HepG2 (cell line): ENCODE results near the gene LRRC45. TPM values are rescaled to one million over a fixed set of nuclear protein-coding genes. Genes with fewer than 3 reads are reported as not detected.

Experiments
- ATAD3A ChIP-seq: sonication (generic); formaldehyde crosslinking; IDR thresholded peaks from 2 replicates; pipeline ENCODE4 v1.4.0; 2020; ENCODE audit warnings: missing genetic modification reagents
- CEBPG ChIP-seq: IDR thresholded peaks from 2 replicates; pipeline ENCODE4 v1.6.1; 2016
- KAT2B ChIP-seq: fragments of 150-350 bp; IDR thresholded peaks from 2 replicates; pipeline ENCODE4 v1.6.1; 2014; ENCODE audit warnings: low read depth, low read length, borderline replicate concordance
- MZF1 ChIP-seq: sonication (generic); formaldehyde crosslinking; IDR thresholded peaks from 2 replicates; pipeline ENCODE4 v1.8.1; 2023; ENCODE audit warnings: mild to moderate bottlenecking, missing genetic modification reagents, borderline replicate concordance
- NFYC ChIP-seq: IDR thresholded peaks from 2 replicates; pipeline ENCODE4 v1.6.1; 2016; ENCODE audit warnings: missing genetic modification reagents, missing compliant biosample characterization
- PHF21A ChIP-seq: sonication (generic); formaldehyde crosslinking; IDR thresholded peaks from 2 replicates; pipeline ENCODE4 v1.5.0; 2020; ENCODE audit warnings: mild to moderate bottlenecking, missing genetic modification reagents
- RBM39 ChIP-seq: fragments of 200-400 bp; formaldehyde crosslinking; IDR thresholded peaks from one replicate; pipeline ENCODE4 v1.6.1; 2018; ENCODE audit warnings: antibody characterized with exemption, mild to moderate bottlenecking, low read depth, low read length; ENCODE audit not compliant: poor library complexity, severe bottlenecking
- SIX4 ChIP-seq: sonication (generic); formaldehyde crosslinking; IDR thresholded peaks from 2 replicates; pipeline ENCODE4 v1.4.0; 2020; ENCODE audit warnings: missing genetic modification reagents
- SMYD3 ChIP-seq: sonication (generic); formaldehyde crosslinking; IDR thresholded peaks from 2 replicates; pipeline ENCODE4 v1.8.1; 2023; ENCODE audit warnings: mild to moderate bottlenecking, missing genetic modification reagents
- SNRNP70 ChIP-seq: fragments of 200-400 bp; formaldehyde crosslinking; IDR thresholded peaks from 2 replicates; pipeline ENCODE4 v1.6.1; 2017; ENCODE audit warnings: mild to moderate bottlenecking, low read depth, low read length, moderate library complexity
- YEATS2 ChIP-seq: sonication (generic); formaldehyde crosslinking; IDR thresholded peaks from 2 replicates; pipeline ENCODE4 v1.4.0; 2020; ENCODE audit warnings: missing genetic modification reagents, borderline replicate concordance
- YY1 ChIP-seq: IDR thresholded peaks from 2 replicates; pipeline ENCODE4 v1.6.1; 2011; ENCODE audit warnings: low read length, low read depth, moderate library complexity, mild to moderate bottlenecking; ENCODE audit not compliant: insufficient read depth, insufficient replicate concordance
- ZEB1 ChIP-seq: IDR thresholded peaks from 2 replicates; pipeline ENCODE4 v1.6.1; 2012; ENCODE audit warnings: mild to moderate bottlenecking, low read depth, inconsistent platforms; ENCODE audit not compliant: insufficient replicate concordance
- ZNF24 ChIP-seq: fragments of 450-650 bp; IDR thresholded peaks from 2 replicates; pipeline ENCODE4 v1.6.1; 2017; ENCODE audit warnings: antibody characterized with exemption, mild to moderate bottlenecking
- ZNF552 ChIP-seq: sonication (generic); formaldehyde crosslinking; IDR thresholded peaks from 2 replicates; pipeline ENCODE4 v1.9.0; 2022; ENCODE audit warnings: missing genetic modification reagents, mild to moderate bottlenecking, borderline replicate concordance
- ZNF605 ChIP-seq: sonication (generic); formaldehyde crosslinking; IDR thresholded peaks from 2 replicates; pipeline ENCODE4 v1.8.0; 2022; ENCODE audit warnings: mild to moderate bottlenecking, missing genetic modification reagents
- ZNF629 ChIP-seq: sonication (generic); formaldehyde crosslinking; conservative IDR thresholded peaks from 2 replicates; pipeline ENCODE4 v1.5.0; 2020; ENCODE audit warnings: missing genetic modification reagents
- ZNF781 ChIP-seq: sonication (generic); formaldehyde crosslinking; IDR thresholded peaks from 2 replicates; pipeline ENCODE4 v1.5.1; 2020; ENCODE audit warnings: borderline replicate concordance, mild to moderate bottlenecking, missing genetic modification reagents; ENCODE audit errors: not compliant biosample characterization
- polyA plus RNA-seq, 8 experiments: library from polyadenylated mRNA; depleted of rRNA in 3 of 8; stranded (reverse) in 7 of 8; unstranded in 1 of 8; fragments of >200 nt; fragmentation: Illumina TruSeq in 4 of 8; extraction: Trizol in 4 of 8; gene quantifications; 2 replicates each; pipeline versions ENCODE4 v1.2.1 to v1.2.3, GENCODE V29; 2011 to 2016; ENCODE audit warnings: low read depth in 4 of 8, missing spikeins in 1 of 8, mixed read lengths in 1 of 8; ENCODE audit not compliant: insufficient read depth in 1 of 8
- total RNA-seq, 5 experiments: library from RNA; depleted of rRNA; stranded (reverse); fragments of >200 nt; fragmentation: Illumina TruSeq; extraction: Trizol; gene quantifications; 2 replicates each; pipeline ENCODE4 v1.2.3, GENCODE V29; 2016; ENCODE audit warnings: low read depth in 1 of 5
- TF ChIP-seq, protein P1 (sequence below): sonication (generic); formaldehyde crosslinking; IDR thresholded peaks from 2 replicates; pipeline ENCODE4 v1.4.0; 2020; ENCODE audit warnings: missing genetic modification reagents
- TF ChIP-seq, protein P2 (sequence below): sonication (generic); formaldehyde crosslinking; IDR thresholded peaks from 2 replicates; pipeline ENCODE4 v1.9.0; 2021; ENCODE audit warnings: missing genetic modification reagents, mild to moderate bottlenecking, borderline replicate concordance
- TF ChIP-seq, protein P3 (sequence below): sonication (generic); formaldehyde crosslinking; IDR thresholded peaks from 2 replicates; pipeline ENCODE4 v1.4.0; 2020; ENCODE audit warnings: missing genetic modification reagents
- TF ChIP-seq, protein P4 (sequence below): sonication (generic); formaldehyde crosslinking; IDR thresholded peaks from 2 replicates; pipeline ENCODE4 v1.8.0; 2022; ENCODE audit warnings: missing genetic modification reagents, mild to moderate bottlenecking, inconsistent platforms, borderline replicate concordance

LRRC45 gene
- total and polyA plus RNA-seq, 2 of the 13 experiments (the other 11 are each of a cell fraction or from before 2014, with no cell fraction given): 11.6 to 48.1 TPM

DNA sequence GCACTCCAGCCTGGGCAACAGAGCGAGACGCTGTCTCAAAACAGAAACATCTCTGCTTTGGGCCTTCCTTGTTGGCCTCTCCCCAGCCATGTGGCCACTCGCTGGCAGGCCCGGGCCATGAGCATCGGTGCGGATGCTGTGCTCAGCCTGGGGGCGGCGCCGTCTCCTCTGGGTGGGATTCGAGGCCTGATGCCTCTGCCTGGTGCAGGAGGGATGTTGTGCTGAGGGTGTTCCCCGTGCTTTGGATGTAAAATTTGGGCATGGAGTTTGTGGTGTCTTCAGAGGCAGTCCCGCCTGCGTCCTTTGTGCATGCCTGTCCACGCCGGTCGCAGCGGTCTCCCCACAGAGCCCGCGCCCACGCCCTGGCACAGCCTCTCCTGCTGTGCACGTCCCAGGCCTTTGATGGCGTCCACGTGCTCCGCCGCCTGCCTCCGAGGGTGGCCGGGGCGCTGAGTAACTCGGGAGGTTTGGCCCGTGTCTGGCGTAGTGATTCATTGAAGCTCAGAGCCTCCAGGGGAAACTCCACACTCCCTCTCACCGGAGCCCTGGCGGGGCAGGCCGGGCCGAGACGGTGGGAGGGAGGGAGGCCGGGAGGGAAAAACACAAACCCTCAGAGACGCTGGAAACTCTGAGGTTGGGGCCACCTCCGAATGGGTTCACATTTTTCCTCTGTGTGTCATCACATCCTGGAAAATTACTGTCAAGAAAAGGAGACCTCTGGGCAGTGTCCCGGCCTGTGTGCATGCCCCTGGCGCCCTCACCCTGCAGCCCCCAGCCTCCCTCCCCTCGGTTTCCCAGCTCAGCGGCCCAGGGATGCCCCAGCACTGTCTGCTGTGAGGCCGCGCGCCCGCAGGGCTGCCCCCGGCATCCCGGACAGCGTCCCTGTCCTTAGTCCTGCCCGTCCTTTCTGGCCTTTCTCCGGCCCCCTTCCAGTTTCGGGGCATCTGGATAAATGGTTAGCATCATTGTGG, 19.4 kb upstream of the LRRC45 start (continued):
- TF ChIP-seq NFYC (CRISPR knock-in tag) (no peak; the same call in 1 of the 2 replicates), ZNF552 (CRISPR knock-in tag) (peak; percentile 88), RBM39 (peak; percentile 58), ZEB1 (no peak), CEBPG (CRISPR knock-in tag) (peak; percentile 31; the same call in 1 of the 2 replicates), PHF21A (CRISPR knock-in tag) (peak; percentile 96), SNRNP70 (no peak), ZNF629 (CRISPR knock-in tag) (peak; percentile 40), ZNF24 (no peak), KAT2B (no peak), SIX4 (CRISPR knock-in tag) (no peak), YEATS2 (CRISPR knock-in tag) (peak; percentile 85), ATAD3A (no peak), ZNF605 (CRISPR knock-in tag) (peak; percentile 78; the same call in 1 of the 2 replicates), MZF1 (CRISPR knock-in tag) (no peak), YY1 (peak; percentile 10), ZNF781 (CRISPR knock-in tag) (peak; percentile 67), SMYD3 (no peak)
- TF ChIP-seq, protein P1, sequence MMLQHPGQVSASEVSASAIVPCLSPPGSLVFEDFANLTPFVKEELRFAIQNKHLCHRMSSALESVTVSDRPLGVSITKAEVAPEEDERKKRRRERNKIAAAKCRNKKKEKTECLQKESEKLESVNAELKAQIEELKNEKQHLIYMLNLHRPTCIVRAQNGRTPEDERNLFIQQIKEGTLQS (CRISPR knock-in tag): peak; percentile 86
- TF ChIP-seq, protein P2, sequence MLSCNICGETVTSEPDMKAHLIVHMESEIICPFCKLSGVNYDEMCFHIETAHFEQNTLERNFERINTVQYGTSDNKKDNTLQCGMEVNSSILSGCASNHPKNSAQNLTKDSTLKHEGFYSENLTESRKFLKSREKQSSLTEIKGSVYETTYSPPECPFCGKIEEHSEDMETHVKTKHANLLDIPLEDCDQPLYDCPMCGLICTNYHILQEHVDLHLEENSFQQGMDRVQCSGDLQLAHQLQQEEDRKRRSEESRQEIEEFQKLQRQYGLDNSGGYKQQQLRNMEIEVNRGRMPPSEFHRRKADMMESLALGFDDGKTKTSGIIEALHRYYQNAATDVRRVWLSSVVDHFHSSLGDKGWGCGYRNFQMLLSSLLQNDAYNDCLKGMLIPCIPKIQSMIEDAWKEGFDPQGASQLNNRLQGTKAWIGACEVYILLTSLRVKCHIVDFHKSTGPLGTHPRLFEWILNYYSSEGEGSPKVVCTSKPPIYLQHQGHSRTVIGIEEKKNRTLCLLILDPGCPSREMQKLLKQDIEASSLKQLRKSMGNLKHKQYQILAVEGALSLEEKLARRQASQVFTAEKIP: no peak
- TF ChIP-seq, protein P3, sequence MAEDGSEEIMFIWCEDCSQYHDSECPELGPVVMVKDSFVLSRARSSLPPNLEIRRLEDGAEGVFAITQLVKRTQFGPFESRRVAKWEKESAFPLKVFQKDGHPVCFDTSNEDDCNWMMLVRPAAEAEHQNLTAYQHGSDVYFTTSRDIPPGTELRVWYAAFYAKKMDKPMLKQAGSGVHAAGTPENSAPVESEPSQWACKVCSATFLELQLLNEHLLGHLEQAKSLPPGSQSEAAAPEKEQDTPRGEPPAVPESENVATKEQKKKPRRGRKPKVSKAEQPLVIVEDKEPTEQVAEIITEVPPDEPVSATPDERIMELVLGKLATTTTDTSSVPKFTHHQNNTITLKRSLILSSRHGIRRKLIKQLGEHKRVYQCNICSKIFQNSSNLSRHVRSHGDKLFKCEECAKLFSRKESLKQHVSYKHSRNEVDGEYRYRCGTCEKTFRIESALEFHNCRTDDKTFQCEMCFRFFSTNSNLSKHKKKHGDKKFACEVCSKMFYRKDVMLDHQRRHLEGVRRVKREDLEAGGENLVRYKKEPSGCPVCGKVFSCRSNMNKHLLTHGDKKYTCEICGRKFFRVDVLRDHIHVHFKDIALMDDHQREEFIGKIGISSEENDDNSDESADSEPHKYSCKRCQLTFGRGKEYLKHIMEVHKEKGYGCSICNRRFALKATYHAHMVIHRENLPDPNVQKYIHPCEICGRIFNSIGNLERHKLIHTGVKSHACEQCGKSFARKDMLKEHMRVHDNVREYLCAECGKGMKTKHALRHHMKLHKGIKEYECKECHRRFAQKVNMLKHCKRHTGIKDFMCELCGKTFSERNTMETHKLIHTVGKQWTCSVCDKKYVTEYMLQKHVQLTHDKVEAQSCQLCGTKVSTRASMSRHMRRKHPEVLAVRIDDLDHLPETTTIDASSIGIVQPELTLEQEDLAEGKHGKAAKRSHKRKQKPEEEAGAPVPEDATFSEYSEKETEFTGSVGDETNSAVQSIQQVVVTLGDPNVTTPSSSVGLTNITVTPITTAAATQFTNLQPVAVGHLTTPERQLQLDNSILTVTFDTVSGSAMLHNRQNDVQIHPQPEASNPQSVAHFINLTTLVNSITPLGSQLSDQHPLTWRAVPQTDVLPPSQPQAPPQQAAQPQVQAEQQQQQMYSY (CRISPR knock-in tag): peak; percentile 32; the same call in 1 of the 2 replicates
- TF ChIP-seq, protein P4, sequence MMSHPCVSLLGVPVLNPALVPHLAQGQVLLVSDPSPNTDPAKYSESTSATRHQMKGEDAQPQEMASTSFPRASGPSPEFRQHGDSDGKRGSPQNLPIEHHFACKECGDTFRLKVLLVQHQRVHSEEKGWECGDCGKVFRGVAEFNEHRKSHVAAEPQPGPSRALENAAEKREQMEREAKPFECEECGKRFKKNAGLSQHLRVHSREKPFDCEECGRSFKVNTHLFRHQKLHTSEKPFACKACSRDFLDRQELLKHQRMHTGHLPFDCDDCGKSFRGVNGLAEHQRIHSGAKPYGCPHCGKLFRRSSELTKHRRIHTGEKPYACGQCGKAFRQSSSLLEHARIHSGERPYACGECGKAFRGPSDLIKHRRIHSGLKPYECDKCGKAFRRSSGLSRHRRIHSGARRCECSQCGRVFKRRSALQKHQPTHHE: no peak; the same call in 1 of the 2 replicates
